HEK293T (cell line): ENCODE data around the gene RASA3.

Experiments used
- CTCF ChIA-PET: fragments of 350-600 bp; formaldehyde crosslinking; extraction: SDS; loops from one replicate; lab custom pipeline; 2021; ENCODE audit warnings: antibody characterized with exemption, inconsistent platforms; lab: Yijun Ruan, JAX
- POLR2A ChIA-PET: fragments of 350-600 bp; formaldehyde crosslinking; extraction: SDS; loops from one replicate; lab custom pipeline; 2020; ENCODE audit warnings: antibody characterized with exemption, inconsistent platforms; lab: Yijun Ruan, JAX
- DNase-seq: peaks from one replicate; pipeline ENCODE4 v3.0.0; 2012; ENCODE audit warnings: mixed read lengths; ENCODE audit errors: extremely low spot score
- ARNT ChIP-seq: fragments of 450-650 bp; IDR thresholded peaks from 2 replicates; pipeline ENCODE4 v1.6.1; 2017; ENCODE audit warnings: mild to moderate bottlenecking
- BHLHE40 ChIP-seq: fragments of 450-650 bp; IDR thresholded peaks from 2 replicates; pipeline ENCODE4 v1.6.1; 2016; ENCODE audit warnings: mild to moderate bottlenecking, moderate library complexity, borderline replicate concordance
- CTBP1 ChIP-seq: fragments of 450-650 bp; IDR thresholded peaks from 2 replicates; pipeline ENCODE4 v1.6.1; 2016; ENCODE audit warnings: borderline replicate concordance
- ELF4 ChIP-seq: fragments of 450-650 bp; IDR thresholded peaks from 2 replicates; pipeline ENCODE4 v1.6.1; 2017; ENCODE audit warnings: antibody characterized with exemption
- FOXA1 ChIP-seq: fragments of 450-650 bp; IDR thresholded peaks from 2 replicates; pipeline ENCODE4 v1.6.1; 2016; ENCODE audit warnings: mild to moderate bottlenecking
- FOXK2 ChIP-seq: fragments of 450-650 bp; IDR thresholded peaks from 2 replicates; pipeline ENCODE4 v1.6.1; 2016; ENCODE audit warnings: mild to moderate bottlenecking
- FOXM1 ChIP-seq: fragments of 450-650 bp; IDR thresholded peaks from 2 replicates; pipeline ENCODE4 v1.6.1; 2017; ENCODE audit warnings: mild to moderate bottlenecking, borderline replicate concordance
- HDGF ChIP-seq: fragments of 450-650 bp; IDR thresholded peaks from 2 replicates; pipeline ENCODE4 v1.6.1; 2017; ENCODE audit warnings: antibody characterized with exemption, borderline replicate concordance
- L3MBTL2 ChIP-seq: fragments of 450-650 bp; conservative IDR thresholded peaks from 2 replicates; pipeline ENCODE4 v1.6.1; 2016; ENCODE audit warnings: mild to moderate bottlenecking
- LEF1 ChIP-seq: fragments of 450-650 bp; IDR thresholded peaks from 2 replicates; pipeline ENCODE4 v1.6.1; 2017; ENCODE audit warnings: mild to moderate bottlenecking, borderline replicate concordance
- NFRKB ChIP-seq: fragments of 450-650 bp; IDR thresholded peaks from 2 replicates; pipeline ENCODE4 v1.6.1; 2016; ENCODE audit warnings: mild to moderate bottlenecking, moderate library complexity
- SP1 ChIP-seq: fragments of 450-650 bp; IDR thresholded peaks from 2 replicates; pipeline ENCODE4 v1.6.1; 2017
- SUZ12 ChIP-seq: fragments of 450-650 bp; IDR thresholded peaks from 2 replicates; pipeline ENCODE4 v1.6.1; 2016; ENCODE audit warnings: mild to moderate bottlenecking
- TARDBP ChIP-seq: fragments of 450-650 bp; IDR thresholded peaks from 2 replicates; pipeline ENCODE4 v1.6.1; 2016
- ZNF384 ChIP-seq: fragments of 450-650 bp; IDR thresholded peaks from 2 replicates; pipeline ENCODE4 v1.6.1; 2016
- TF ChIP-seq, protein P1 (sequence below): fragments of 450-650 bp; IDR thresholded peaks from 2 replicates; pipeline ENCODE4 v1.6.1; 2016

Gene RASA3

DNA sequence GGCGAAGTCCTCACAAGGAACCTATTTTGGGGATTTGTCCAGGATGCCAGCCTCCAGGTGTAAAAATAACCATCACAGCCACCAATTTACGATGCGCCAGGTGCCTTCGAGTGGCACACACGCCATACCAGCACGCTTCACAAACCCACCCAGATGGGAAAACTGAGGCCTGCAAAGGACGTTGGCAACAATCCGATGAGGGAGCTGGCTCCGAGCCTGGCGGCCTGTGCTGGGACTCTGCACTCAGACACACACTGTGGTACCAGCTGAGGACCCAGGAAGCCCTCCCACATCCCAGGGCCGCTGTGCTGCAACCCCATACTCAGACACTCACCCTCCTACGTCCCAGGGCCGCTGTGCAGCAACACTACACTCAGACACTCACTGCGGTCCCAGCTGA lies 93.5 kb downstream of the RASA3 start:
- no peak for DNase-seq
- CTCF ChIA-PET, result no interaction called here
- POLR2A ChIA-PET, result no interaction called here
- TF ChIP-seq HDGF (no peak), TARDBP (no peak), FOXM1 (no peak), FOXK2 (no peak), SP1 (no peak), LEF1 (no peak), L3MBTL2 (no peak), BHLHE40 (no peak), FOXA1 (no peak), NFRKB (no peak)

DNA sequence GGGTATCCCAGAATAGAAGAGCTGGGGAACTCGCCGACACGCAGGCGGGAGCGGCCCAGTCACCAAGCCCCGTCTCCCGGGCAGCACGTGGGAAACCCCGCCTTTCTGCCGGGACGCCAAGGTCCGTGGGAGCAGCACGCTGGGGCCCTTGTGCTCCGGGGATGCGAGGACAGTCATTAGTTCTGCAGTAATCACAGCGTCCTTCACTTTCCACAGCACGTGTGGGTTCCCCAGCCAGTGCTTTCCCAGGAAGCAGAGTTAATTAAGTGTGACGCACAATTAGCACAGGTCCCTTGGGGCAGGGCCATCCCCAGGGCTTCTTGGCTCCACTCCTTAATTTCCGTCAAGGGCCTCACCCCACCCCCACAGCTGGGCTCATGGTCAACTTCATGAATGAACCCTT lies 94.2 kb downstream of the RASA3 start:
- ChIA-PET POLR2A (no interaction called here), CTCF (no interaction called here)
- no peak for DNase-seq
- TF ChIP-seq FOXA1 (no peak), ELF4 (no peak)

DNA sequence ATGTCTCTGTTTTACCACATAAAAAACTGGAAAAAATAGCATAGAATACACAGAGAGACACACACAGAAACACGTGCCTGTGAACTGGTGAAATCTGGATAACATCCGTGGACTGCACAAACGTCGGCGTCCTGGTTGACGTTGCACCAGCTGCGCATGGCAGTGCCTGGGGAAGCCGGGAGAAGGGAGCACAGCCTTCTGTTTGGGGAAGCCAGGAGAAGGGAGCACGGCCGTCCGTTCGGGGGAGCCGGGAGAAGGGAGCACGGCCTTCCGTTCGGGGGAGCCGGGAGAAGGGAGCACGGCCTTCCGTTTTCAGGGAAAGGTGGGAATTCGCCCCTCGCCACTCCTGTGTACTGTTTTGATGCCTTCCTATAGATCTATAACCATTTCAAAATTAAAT lies 94.7 kb downstream of the RASA3 start:
- CTCF ChIA-PET, result no interaction called here
- TF ChIP-seq ELF4, result no peak
- TF ChIP-seq L3MBTL2, result no peak
- no peak for TF ChIP-seq SUZ12
- TF ChIP-seq LEF1, result no peak
- POLR2A ChIA-PET, result no interaction called here
- DNase-seq, result no peak

DNA sequence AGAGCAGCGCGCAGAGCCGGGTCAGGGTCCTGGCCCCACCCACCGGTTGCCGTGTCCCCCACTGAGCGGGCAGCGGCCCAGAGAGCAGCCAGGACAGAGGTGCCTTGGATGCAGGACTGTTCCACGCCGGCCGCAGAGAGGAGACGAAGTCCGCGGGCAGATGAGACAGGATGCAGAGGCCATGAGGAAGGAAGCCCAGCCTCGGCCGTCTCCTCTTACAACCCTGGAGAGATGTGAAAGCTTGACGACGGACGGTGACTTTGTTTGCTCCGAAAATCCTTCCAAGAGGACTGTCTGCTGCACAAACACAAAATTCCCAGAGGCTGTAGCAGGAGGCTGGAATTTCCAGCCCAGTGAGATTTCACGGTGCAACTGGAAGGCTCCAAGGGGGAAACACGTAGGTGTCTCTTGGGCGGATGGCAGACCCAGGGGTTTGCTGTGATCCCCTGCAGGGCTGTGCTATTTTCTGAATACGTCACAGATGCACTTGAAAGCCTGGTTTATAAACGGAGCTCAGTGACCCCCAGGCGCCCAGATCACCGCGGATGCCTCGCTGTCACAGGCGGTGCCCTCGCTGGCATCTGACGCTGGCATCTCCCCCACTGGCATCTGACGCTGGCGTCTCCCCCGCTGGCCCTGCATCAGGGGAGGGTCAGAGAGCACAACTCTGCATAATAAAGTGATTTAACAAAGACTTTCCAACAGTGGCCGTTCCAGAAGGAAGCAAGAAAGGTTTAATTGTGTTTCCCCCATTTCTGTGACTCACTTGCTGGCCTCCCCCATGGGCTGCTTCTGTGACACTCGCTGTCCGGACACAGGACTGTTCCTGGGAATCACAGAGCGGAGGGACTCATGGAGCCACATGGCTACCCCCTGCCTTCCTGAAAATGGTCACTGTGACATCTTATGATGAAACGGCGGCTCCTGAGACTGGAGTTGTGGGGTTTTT lies 96.6 kb downstream of the RASA3 start:
- TF ChIP-seq FOXK2, result no peak
- no peak for TF ChIP-seq NFRKB
- no peak for TF ChIP-seq HDGF
- no peak for TF ChIP-seq BHLHE40
- TF ChIP-seq L3MBTL2, result no peak
- no peak for TF ChIP-seq ELF4
- TF ChIP-seq SUZ12, result no peak
- no peak for TF ChIP-seq TARDBP
- TF ChIP-seq LEF1, result no peak
- TF ChIP-seq CTBP1, result no peak
- TF ChIP-seq, protein P1, sequence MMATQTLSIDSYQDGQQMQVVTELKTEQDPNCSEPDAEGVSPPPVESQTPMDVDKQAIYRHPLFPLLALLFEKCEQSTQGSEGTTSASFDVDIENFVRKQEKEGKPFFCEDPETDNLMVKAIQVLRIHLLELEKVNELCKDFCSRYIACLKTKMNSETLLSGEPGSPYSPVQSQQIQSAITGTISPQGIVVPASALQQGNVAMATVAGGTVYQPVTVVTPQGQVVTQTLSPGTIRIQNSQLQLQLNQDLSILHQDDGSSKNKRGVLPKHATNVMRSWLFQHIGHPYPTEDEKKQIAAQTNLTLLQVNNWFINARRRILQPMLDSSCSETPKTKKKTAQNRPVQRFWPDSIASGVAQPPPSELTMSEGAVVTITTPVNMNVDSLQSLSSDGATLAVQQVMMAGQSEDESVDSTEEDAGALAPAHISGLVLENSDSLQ, result no peak
- no peak for TF ChIP-seq FOXA1
- TF ChIP-seq ARNT, result no peak
- TF ChIP-seq FOXM1, result no peak
- no peak for TF ChIP-seq ZNF384
- TF ChIP-seq SP1, result no peak
- no peak for DNase-seq
- POLR2A ChIA-PET, result no interaction called here
- CTCF ChIA-PET, result no interaction called here

DNA sequence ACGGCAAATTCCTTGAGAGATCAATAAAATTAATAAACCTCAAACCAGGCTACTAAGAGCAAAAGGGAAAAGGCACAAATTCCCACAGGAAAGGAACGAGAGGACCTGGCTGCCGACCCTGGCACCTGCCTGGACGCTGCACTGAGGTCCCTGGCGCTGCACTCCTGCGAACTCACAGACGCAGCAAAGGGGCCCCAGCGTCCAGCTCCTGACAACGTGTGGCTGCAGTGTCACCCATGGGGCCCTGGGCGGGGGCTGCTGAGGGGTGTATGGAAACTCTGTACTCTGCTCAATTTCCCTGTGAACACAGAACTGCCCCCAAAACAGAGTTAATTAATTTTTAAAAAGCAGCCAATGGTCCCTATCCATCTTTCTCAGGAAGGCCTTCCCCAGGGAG lies 97.2 kb downstream of the RASA3 start:
- DNase-seq, result no peak
- TF ChIP-seq SUZ12 (no peak), L3MBTL2 (no peak), FOXK2 (no peak), SP1 (no peak), ELF4 (no peak), FOXM1 (no peak), FOXA1 (no peak), TARDBP (no peak), LEF1 (no peak), HDGF (no peak), ARNT (no peak), ZNF384 (no peak)
- TF ChIP-seq, protein P1, result no peak
- CTCF ChIA-PET, result no interaction called here
- POLR2A ChIA-PET, result no interaction called here

DNA sequence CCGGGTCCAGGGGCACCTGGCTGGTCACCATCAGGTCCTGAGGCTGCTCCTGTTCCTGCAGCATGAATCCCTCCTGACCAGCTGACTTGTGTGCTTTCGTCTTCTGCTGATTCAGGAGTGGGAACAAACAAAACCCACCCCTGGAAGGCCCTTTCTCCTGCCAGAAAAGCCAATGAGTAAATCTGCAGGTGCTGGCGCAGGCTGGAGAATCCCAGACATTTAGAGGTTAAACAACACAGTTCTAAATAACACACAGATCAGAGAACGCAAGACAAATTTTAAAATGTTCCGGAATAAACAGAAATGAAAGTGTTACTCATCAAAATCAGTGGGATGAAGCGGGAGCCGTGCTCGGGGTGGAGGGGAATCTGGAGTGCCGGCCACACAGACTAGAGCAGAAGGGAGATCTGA lies 97.9 kb downstream of the RASA3 start:
- ChIA-PET POLR2A (no interaction called here), CTCF (no interaction called here)
- no peak for DNase-seq
- TF ChIP-seq ZNF384 (no peak), FOXA1 (no peak), SUZ12 (no peak), ELF4 (no peak), TARDBP (no peak), FOXK2 (no peak), HDGF (no peak), FOXM1 (no peak), LEF1 (no peak), NFRKB (no peak), BHLHE40 (no peak), ARNT (no peak), L3MBTL2 (no peak)
